Endothelial cell of umbilical vein (primary cell): ENCODE data around the gene NR6A1.

ENCODE experiments used
- CTCF ChIP-seq, 2 donors: IDR thresholded peaks; 1 replicate in 1 of 2; 2 replicates in 1 of 2; pipeline ENCODE4 v1.5.1; 2011; ENCODE audit warnings: low read length in 2 of 2, mild to moderate bottlenecking in 2 of 2, moderate library complexity in 2 of 2, control low read depth in 1 of 2, inconsistent platforms in 1 of 2, low read depth in 1 of 2; ENCODE audit not compliant: insufficient read depth in 1 of 2; ENCODE audit errors: extremely low read depth in 1 of 2
- EZH2 ChIP-seq: IDR thresholded peaks from 2 replicates; pipeline ENCODE4 v1.6.1; 2012; ENCODE audit warnings: borderline replicate concordance, low read depth, mild to moderate bottlenecking, moderate library complexity, low read length, inconsistent platforms; ENCODE audit not compliant: severe bottlenecking
- GATA2 ChIP-seq: IDR thresholded peaks from 2 replicates; pipeline ENCODE4 v1.7.0; 2011; ENCODE audit warnings: low read depth, mild to moderate bottlenecking, moderate library complexity, mixed read lengths, low read length; ENCODE audit not compliant: insufficient read length, insufficient read depth
- POLR2A ChIP-seq: IDR thresholded peaks from 2 replicates; pipeline ENCODE4 v1.6.1; 2012; ENCODE audit warnings: low read depth, mild to moderate bottlenecking, control low read depth, low read length
- POLR2AphosphoS5 ChIP-seq: IDR thresholded peaks from 2 replicates; pipeline ENCODE4 v1.6.1; 2012; ENCODE audit warnings: low read depth, mild to moderate bottlenecking, control low read depth, low read length, moderate library complexity; ENCODE audit not compliant: insufficient read depth

DNA sequence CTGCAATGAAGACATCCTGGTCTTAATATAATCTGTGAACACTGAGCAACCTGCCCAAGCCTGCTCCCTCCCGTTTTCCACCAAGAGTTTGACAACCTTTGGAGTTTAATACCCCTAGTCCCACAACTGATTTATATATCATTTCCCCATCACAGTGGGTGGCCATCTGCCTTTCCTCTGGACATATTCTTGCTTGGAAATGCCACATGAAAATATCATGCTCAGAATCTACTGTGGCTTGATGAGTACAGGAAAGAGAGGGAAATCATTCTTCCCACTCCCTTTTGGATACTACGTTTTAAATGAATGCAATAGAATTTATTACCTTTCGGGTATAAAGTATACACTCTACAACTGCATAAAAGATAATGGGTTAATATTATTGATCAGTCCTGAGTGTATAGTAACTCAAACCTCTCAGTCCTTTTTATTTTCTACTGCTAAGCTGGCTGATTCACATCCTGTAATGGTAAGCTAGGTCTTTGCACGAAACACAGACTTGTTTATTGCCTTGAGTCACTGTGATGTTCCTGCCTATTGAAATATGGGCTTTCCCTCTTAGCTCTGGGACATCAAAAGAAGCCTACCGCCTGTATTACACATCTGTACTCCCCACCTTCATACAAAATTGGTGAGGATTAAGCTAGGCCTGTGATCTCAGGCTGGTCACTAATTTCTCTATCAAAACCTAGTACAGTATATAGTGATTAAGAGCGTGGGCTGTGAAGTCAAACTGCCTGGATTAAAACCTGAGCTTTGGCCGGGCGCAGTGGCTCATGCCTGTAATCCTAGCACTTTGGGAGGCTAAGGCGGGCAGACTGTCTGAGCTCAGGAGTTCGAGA is 196.4 kb downstream of the NR6A1 start:
- TF ChIP-seq CTCF (IDR thresholded peaks at IDR 0.05; ENCODE audit: extremely low read depth in 1 of 2, insufficient read depth in 1 of 2, low read depth in 1 of 2, low read length in 2 of 2) (no peak), POLR2AphosphoS5 (no peak), POLR2A (no peak), GATA2 (no peak), EZH2 (no peak)
